Measurements from ENCODE around the gene CSMD2.

The CSMD2 gene

DNA sequence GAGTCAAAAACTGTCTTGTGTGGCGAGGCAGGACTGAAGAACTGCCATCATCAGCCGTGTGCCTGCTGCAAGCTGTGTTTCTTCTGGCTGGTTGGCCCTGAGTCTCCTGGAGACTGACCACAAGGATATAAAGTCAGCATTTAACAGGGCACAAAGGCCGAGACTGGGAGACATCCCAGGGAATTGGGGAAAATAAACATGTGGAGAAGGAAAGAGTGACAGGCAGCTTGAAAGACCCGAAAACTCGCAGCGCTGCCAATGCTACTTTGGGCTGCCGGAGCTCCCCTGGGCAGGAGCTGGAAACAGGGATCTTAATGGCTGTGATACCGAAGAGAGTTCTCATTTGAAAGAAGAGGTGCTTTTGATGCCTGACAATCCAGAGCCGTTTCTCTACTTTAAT lies 426.5 kb downstream of the CSMD2 start:
- no peak for FAIRE-seq

- FAIRE-seq: no peak
Observed at GRCh38 chr1:33736496-33736895, 428.5 kb downstream of the CSMD2 start.

DNA sequence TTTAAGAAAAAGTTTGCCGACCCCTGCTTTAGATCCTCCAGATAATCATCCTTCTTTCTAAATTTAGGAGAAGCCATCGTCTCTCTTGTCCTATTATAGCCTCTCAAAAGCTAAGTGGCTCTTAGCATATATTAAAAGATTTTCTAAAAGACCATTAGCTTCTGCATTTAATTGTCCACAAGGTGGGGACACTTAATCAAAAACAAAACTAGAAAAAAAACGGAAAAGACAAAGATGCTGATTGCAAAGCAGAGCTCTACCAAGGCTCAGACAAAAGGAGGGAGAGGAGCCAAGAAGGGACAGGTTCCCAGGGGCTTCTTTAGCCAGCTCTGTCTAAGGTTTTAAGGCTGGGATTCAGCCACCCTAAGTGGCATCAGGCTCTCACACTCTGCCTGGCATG lies 429.4 kb downstream of the CSMD2 start:
- no peak for FAIRE-seq

DNA sequence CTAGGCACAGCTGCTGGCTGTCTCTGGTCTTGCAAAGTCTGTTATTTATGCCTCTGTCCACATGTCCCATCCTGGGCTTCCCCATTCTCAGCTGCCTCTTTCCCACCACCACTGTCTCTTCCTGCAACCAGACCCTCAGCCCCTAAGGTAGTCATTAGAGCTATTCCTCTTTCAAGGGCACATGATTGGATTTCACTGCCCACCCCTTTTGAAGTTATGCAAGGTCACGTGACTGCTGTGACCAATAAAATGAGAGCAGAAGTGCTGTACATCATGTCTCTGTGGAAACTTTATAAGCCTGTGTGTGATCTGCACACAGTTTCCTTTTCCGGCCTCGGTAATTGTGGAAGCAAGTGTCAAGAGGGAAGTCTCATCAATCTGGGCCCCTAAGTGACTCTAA lies 437.7 kb downstream of the CSMD2 start:
- no peak for FAIRE-seq

GRCh38 chr1:33726274-33726804 lies 438.7 kb downstream of the CSMD2 start:
- FAIRE-seq: no peak

DNA sequence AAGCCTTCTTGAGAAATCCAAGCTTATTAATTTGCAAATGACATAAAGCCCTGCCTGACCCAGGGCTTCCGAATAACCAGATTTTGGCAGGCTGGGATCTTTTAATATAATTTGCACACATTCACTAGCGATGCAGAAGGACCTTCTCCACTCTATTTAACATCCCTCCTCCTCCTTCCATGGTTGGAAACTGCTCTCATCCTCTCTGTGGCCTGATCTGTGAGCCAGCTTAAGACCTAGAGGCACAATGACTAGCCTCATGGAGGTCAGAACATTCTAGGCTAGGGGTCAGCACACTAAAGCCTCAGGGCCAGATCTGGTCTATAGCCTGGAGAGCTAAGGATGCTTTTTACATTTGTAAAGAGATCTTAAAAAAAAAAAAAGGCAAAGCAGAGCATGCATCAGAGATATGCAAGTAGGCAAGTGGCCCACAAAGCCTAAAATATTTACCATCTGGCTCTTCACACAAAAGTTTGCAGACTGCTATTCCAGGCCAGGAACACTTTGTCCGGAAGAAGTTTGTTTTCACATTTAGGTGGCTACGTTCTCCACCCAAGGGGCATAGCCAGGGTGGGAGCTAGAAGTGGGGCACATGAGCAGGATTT lies 439.4 kb downstream of the CSMD2 start:
- FAIRE-seq: no peak

DNA sequence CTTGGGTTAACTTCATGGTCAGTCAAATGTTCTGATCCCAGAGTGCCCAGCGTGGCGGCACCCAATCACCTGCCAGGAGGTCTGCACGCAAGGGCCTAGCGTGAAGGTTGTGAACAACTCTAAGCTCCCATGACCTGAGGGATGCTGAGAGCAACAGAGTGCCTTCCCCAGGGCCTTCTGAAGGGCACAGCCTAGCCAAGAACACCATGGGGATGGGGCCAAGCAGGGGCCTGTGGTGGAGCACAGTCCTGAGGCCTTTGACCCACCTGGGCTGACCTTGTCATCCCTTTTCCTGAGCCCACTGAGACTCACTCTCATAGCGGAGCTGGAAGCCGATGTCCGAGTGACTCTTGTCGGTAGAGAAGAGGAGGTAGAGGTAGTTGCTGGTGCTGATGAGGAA lies 440.0 kb downstream of the CSMD2 start:
- FAIRE-seq: no peak

GRCh38 chr1:33724348-33724747 lies 440.7 kb downstream of the CSMD2 start:
- no peak for FAIRE-seq

- FAIRE-seq: no peak
Observed at GRCh38 chr1:33723251-33723650, 441.8 kb downstream of the CSMD2 start.

DNA sequence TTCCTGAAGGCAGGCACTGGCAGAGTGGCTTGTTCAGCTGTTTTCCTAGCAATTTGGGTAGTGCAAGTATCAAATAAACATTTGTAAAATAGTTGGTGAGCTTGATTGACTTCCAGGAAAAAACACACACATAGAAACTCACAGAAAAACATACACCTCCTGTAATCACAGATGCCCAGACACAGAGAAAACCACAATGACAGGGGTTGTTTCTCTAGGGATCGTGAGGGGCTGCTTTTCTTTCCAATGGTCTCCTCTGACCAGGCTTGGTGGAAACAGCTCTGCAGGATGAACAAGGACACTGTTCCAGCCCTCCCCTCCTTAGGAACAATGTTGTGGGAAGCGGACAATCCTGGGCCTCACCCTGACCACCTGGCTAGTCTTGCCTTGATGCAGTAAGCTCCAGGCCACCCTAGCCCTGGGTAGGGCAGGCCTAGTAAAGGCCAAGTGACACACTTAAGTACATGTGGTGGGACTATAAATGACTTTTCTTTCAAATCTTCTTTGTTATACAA lies 443.7 kb downstream of the CSMD2 start:
- no peak for FAIRE-seq

- FAIRE-seq: no peak
Observed at GRCh38 chr1:33719771-33720670, 445.0 kb downstream of the CSMD2 start.

GRCh38 chr1:33719326-33719725 lies 445.7 kb downstream of the CSMD2 start:
- FAIRE-seq: no peak

DNA sequence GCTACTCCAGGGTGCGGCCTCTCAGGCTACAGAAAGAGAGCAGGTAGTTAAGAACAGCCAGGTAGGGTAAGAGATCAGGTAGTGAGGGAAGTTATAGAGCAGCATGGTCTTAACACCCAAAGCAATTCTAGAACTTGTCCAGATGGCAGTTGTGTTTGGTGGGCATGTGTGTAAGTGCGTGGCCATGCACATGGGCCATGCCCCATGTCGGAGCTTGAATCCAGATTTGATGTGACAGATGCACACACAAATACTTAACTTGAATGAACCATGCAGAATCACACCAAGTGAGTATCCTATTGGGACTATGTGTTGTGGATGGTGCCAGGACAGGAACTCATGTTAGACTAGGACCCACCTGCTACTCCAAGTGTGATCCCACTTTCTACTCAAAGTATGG lies 446.8 kb downstream of the CSMD2 start:
- no peak for FAIRE-seq

GRCh38 chr1:33716976-33717688 lies 447.9 kb downstream of the CSMD2 start:
- no peak for FAIRE-seq

DNA sequence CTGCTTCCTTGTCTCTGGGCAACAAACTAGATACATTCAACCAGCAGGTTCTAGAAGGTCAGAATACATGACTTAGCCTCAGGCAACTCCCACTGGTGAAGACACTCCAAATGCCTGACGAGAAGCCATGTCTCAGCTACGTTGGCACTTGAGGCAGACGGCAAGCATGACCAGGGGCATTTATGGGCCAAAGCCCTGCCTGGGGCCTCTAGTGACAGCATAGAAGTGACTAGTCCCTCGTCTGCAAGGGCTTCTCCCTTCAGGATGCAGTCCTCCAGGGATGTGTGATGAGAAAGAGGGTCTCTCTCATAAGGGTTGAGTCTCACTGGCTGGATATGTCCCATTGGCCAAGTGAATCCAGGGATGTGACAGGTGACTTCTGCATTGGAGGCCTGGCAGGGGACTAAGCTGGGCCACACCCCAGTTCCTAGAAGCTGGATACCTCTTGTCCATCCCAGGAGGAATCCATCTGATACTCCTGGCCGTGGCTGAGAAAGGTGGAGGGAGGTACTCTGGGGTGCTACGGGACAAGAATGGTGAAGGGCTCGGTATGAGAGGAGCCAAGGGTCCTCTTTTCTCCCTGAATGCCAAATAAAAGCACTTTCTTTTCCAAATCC lies 449.7 kb downstream of the CSMD2 start:
- no peak for FAIRE-seq

DNA sequence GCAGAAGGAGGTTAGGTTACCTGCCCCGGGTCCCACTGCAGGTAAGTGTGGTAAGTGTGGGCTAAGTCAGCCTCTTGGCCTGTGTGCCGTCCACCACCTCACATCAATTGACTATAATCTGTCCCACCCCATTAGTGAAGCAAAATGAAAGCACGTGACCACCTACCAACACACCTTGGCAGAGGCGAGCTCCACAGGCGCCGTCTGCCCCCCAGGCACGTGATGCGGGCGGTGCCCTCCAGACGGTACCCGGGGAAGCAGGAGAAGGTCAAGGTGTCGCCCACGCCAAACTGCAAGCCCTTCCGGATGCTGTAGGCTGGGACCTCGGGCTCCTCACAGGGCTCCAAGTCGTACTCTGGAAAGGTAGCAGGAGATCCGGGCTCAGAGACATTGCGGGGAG lies 450.6 kb downstream of the CSMD2 start:
- no peak for FAIRE-seq

GRCh38 chr1:33713058-33713877 lies 451.8 kb downstream of the CSMD2 start:
- FAIRE-seq: no peak

- no peak for FAIRE-seq
Observed at GRCh38 chr1:33712186-33712585, 452.8 kb downstream of the CSMD2 start.

DNA sequence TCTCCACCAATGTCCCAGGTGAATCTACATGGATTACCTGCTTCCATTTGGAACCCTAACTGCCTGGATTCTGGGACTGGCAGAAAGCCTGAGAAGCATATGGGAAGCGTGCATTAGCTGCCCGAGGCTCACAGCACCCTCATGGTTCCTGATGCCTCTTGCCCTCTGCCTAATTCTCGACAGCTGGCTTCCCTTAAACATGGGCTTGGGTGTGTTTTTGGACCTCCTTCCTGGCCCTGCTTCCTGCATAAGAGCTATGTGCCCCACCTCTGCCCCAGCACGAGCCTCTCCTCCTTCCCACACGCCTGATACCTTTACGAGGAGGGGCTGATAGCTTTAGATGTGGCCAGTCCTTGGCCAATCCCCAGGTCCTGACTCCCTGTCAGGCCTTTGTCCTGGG lies 453.5 kb downstream of the CSMD2 start:
- FAIRE-seq: no peak

DNA sequence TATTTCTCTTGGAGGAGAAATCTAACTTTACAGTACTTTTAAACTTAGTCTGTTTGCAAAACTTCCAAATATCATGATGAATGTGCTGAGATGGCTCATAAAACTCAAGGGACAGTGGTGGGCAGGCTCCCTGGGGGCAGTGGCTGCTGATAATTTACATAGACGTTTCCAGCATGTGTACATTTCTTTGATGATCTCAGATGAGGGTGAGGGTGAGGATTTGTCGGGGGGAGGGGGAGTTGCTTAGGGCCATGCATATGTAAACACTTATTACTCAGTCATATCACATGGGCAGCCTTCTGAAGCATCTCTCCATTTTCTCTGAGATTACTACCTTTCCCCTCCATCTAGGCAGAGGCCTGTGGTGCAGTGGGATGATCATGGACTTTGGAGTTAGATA lies 454.1 kb downstream of the CSMD2 start:
- no peak for FAIRE-seq

DNA sequence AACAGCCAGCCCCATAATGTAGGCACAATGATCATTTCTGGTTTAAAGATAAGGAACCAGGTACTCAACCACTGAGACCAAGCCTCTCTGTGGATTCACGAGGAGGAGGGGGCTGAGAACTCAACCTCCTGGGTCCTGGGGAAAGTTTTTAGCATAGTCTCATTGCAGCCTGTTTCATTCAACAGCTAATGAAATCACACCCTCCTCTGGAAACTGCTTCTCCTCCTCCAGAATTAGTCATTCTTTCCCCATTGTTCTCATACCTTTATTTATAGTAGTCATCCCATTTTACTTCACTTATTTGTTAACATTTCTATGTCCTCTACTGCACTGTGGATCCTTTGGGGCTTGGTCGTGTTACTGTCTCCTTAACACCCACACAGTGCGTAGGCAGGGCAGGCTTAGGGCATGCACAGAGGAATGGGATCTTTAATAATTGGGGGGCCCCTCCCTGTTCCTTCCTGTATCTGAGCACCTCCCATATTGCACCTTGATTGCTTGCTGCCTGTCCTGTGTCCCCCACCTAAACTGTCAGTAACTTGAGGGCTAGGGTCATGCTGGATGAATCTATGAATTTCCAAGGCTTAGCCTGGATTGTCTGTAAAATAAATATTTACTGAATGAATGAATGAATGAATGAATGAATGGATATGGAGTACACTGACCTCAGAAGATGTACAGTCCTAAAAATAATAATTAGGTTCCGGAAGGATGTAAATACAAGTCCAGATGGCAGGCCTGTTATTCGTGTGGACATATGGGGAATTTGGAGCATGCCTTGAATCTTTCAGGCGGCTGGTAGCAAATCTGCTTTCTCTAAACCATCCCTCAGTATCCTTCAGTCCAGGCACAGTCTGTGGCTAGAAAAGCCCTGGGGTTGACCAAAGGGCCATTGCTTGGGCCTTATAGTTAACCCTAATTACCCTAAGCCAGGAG lies 455.0 kb downstream of the CSMD2 start:
- no peak for FAIRE-seq

Measured in G401.6 (cell line).